ENCODE results near the gene KRT86.
"Not testable (repeated sequence)": the region's sequence is repeated elsewhere in the genome, so short reads cannot be mapped to it uniquely, and the experiment has no call there.

KRT86 gene

DNA sequence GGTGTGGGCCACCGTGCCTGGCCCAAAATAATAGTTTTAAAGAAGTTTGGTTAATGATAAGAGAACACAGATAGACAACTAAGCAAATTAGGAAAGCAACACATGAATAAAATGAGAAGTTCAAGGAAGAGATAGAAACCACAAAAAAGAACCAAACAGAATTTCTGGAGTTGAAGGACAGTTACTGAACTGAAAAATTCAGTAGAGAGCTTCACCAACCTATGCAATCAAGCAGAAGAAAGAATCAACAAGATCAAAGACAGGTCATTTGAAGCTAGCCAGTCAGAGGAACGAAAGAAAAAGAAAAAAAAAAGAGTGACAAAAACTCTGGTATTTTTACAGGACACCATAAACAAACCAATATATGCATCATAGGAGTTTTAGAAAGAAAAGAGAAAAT is 62.2 kb downstream of the KRT86 start:
- DNase-seq (ENCODE audit: low spot score): no peak

DNA sequence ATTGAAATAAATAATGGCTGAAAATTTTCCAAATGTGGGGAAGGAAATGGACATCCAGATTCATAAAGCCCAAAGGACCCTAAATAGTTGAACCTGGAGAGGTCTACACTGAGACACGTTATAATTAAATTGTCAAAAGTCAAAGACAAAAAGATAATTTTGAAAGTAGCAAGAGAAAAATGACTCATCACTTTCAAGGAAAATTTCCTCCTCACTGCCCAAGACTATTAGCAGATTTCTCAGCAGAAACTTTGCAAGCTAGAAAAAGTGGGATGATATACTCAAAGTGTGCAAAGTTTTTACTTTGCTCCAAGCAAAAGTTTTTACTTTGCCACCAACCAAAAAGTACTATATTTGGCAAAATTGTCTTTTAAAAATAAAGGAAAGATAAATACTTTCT is 62.6 kb downstream of the KRT86 start:
- DNase-seq (ENCODE audit: low spot score): no peak

DNA sequence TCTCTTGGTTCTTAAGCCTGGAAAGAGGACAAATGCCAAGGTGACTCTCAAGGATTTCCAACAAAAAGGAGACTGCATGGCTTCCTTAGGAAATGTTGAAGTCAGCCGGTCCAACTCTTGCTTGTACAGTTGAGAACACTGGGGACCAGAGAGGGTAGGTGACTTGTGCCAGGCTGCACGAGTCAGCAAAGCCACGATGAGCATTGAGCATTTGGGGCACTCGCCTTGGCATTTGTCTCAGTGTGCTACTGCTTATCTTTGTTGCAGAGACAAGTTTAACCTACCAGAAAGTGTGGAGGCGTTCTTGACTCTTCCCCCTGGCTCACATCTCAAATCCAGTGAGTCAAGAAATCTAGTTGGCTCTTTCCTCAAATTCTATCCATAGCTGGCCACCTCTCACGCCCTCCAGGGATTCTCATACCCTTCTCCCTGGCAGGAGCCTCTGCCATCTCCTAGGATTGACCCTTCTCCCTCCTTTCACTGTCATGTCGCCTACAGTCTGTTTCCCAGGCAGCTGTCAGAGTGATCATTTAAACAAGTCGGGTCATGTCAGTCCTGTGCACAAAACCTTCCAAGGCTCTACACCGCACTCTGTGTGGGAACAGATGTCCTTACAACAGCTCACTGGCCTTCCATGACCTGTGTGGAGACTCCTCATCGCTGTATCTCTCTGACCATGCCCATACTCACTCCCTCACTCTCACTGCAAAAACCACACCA is 64.0 kb downstream of the KRT86 start:
- no peak for DNase-seq (ENCODE audit: low spot score)

DNA sequence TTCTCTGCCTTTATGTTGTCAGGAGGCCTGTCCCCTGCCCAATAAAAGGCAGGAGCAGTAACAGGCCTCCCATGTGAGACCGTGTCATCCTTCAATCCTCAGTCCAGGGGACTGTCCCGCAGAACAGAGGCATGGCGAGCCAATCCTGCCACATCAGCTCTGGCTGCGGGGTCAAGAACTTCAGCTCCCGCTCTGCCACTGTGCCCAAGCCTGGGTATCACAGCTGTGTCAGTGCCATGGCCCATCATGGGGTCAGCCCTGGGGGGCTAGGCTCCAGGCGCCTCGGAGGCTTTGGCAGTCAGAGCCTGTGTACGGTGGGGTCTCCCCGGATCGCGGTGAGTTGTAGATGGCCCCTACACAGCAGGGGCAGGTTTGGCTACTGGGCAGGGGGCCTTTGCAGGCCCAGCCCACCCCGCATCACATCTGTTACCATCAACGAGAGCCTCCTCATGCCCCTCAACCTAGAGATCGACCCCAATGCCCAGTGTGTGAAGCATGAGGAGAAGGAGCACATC is 66.7 kb downstream of the KRT86 start:
- no peak for DNase-seq (ENCODE audit: low spot score)

GRCh38 chr12:52342781-52343490 is 68.5 kb downstream of the KRT86 start:
- no peak for DNase-seq (ENCODE audit: low spot score)

DNA sequence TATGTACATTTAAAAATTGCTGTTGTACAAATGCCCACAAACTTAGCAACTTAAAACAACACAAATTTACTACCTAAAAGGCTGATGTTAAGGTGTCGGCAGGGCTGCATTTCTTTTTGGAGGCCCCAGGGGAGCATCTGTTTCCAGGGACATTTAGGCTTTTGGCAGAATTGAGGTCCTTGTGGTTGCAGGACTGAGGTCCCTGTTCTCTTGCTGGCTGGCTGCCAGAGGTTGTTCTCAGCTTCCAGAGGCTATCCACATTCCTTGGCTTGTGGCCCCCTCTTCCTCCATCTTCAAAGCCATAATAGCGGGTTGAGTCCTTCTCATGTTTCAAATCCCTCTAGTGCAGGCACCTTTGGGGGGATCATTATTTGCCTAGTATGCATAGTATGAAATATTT is 69.1 kb downstream of the KRT86 start:
- DNase-seq (ENCODE audit: low spot score): no peak

- DNase-seq (ENCODE audit: low spot score): no peak
These were observed 69.7 kb downstream of the KRT86 start for GRCh38 chr12:52344111-52344510.

DNA sequence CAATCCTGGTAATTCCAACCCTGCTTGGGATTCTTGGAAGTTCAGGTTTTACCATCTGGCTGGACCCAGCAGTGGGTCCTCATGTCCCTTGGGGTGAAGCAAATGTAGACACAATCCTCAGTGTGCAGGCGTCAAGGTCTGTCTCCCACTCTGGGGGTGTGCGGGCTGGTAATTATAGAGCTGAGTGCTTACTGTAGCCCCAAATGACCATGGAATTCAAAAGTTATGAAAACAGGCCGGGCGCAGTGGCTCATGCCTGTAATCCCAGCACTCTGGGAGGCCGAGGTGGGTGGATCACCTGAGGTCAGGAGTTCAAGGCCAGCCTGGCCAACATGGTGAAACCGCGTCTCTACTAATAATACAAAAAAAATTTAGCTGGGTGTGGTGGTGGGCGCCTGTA is 70.6 kb downstream of the KRT86 start:
- not testable (repeated sequence) for DNase-seq (ENCODE audit: low spot score)

DNA sequence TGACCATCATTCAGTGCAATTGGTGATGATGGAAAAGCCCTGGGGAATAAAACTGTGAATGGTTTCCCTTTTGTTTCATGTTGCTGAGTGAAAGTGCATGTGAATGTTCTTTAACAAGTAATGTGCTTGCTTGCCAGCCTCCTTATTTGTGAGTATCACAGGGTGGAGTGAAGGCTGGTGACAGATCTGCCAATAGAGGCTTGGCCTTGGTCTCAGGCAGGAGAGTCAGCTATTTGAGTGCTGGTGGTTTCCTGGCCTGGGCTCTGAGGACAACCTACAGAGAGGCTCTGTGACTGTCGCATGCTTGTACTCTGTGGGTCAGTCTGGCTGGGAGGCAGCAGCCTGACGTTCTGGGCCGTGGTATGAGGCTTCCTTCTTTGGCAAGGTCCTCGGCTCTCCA is 72.1 kb downstream of the KRT86 start:
- DNase-seq (ENCODE audit: low spot score): no peak

DNA sequence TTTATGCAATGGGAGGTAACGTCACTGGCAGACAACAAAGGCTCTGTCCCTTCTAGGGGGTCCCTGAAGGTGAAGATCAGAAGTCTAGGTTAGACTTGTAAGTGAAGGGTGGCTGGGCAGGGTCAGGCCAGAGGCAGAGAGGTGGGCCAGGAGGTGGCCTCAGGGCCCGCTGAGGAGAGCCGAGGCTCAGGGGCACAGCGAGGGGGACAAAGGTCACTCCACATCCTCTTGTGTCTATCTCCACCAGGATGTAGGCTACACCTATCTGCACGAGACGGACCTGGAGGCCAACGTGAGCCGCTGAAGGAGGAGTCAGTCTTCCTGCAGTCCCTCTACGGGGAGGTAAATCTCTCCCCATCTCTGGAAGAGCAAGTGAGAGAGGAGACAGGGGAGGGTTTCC is 72.6 kb downstream of the KRT86 start:
- no peak for DNase-seq (ENCODE audit: low spot score)

DNA sequence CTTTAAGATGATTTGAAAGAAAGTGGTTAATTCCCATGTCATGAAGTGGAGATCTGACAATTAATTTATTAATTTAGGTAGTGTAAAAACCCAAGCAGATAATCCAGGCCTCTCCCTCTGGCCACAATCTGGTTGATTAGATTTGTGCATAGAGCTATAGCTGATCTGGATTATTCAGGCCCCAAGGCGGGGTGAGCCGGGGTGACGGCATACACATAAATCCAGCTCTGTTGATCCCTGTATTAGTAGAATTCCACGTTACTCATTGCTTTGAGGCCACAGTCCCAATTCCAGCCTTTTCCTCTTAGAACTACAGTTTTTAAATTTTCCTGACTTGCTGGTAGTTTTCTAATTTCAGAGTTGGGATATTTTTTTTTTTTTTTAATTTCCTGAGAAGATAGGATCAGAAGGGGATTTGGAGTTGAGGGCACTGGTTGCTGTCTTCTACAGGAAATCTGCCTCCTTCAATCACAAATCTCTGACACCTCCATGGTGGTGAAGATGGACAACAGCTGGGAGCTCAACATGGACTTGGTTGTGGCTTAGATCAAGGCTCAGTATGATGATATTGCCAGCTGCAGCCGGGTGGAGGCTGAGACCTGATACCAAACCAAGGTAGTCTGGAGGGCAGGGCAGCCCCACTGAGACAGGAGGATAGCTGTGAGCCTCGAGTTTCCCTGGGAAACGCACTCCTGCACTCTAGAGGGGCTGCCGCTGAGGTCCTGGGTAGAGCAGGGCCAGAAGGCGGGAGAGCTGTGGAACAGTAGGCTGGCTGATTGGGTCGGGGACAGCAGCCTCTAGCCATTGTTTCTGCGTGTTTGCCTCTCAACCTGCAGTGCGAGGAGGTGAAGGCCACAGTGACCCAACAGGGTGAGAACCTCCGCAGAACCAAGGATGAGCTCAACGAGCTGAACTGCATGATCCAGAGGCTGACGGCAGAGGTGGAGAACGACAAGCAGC is 73.4 kb downstream of the KRT86 start:
- DNase-seq (ENCODE audit: low spot score): no peak

DNA sequence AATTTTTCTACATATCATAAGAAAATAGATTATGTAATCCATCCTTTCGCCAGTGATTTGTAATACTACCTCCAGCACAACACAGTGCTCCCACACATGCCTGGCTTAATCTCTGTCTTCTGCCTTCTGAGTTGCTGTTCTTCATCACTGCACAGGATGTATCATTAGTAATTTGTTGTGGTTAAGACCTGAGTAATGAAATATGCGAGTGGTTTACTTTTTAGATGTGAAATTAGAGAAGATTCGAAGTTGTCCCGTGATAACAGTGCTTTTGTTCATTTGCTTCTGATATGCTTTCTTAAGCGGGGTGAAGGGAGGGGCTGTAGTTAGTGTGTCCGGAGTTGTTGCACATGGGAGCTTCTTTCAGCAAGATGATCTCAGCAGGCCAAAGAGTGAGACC is 74.8 kb downstream of the KRT86 start:
- DNase-seq (ENCODE audit: low spot score): no peak

DNA sequence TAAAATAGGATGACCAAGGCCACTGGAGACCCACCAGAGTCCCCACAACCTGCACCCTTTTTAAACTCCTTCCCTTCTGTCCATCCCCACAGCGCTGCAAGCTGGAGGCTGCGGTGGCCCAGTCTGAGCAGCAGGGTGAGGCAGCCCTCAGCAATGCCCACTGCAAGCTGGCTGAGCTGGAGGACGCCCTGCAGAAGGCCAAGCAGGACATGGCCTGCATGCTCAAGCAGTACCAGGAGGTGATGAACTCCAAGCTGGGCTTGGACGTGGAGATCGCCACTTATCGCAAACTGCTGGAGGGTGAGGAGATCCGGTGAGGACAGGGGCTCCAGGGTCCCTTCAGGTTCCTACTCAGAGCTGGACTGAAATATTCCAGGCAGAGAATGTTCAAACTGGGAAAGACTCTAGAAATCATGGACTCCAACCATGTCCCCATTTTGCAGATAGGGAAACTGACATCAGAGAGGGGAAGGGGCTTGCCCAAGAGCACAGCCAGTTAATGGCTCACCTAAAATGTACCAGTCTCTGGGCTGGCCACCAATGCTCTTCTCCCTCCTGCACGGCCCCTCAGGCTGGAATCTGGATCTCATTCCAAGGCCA is 75.7 kb downstream of the KRT86 start:
- no peak for DNase-seq (ENCODE audit: low spot score)

GRCh38 chr12:52350786-52351185 is 76.3 kb downstream of the KRT86 start:
- no peak for DNase-seq (ENCODE audit: low spot score)

- no peak for DNase-seq (ENCODE audit: low spot score)
These were observed 77.0 kb downstream of the KRT86 start for GRCh38 chr12:52351196-52352059.

- DNase-seq (ENCODE audit: low spot score): no peak
These were observed 78.5 kb downstream of the KRT86 start for GRCh38 chr12:52352951-52353350.

- no peak for DNase-seq (ENCODE audit: low spot score)
These were observed 79.3 kb downstream of the KRT86 start for GRCh38 chr12:52353766-52354165.

- DNase-seq (ENCODE audit: low spot score): peak; percentile 6
These were observed 79.8 kb downstream of the KRT86 start for GRCh38 chr12:52354200-52354599.

- no peak for DNase-seq (ENCODE audit: low spot score)
These were observed 80.7 kb downstream of the KRT86 start for GRCh38 chr12:52355176-52355575.

DNA sequence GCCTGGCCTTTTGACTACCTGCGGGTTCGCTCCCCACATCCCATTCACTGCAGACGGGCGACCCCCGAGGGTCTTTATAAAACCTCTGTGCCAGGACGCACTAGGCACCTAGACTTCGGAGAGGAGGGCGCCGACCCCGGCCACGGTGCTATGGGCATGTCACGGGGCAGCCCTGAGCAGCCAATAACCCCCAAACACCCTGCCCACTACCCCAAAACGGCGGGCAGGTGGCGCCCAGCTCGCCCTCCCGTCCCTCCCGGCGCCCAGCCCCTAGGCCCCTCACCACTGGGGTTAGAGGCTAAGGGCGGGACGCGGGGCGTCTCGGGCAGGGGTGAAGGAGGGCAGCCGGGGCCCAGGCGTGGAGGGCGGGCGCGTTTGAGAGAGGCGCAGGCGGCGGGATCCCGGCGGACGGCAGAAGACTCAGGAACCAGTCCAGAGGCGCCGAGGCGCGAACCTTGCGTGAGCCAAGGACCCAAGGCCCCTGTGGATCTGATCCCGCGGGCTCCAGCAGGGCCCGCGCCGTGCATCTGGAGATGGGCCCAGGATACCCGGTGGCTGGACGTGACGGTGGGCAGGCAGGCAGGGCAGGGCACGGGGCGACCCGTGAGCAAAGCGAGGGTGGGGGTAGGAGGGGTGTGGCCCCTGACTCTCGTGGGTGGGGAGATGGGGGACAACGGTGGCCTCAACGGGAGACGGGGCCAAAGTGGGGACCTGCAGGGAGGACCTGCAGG is 81.8 kb downstream of the KRT86 start:
- DNase-seq (ENCODE audit: low spot score): no peak

Data from hematopoietic multipotent progenitor cell treated with erythropoietin and hydrocortisone succinate and interleukin-3 and kit ligand, for 15 days (in vitro differentiated cells).